Measurements from ENCODE around the gene TMEM267. TPM values are rescaled to one million over a fixed set of nuclear protein-coding genes. Genes with fewer than 3 reads are reported as not detected.

TMEM267 gene
- total and polyA plus RNA-seq, 2 donors (not counting 1 experiment from before 2014, with no cell fraction given) = 11.3 to 15.0 TPM

DNA sequence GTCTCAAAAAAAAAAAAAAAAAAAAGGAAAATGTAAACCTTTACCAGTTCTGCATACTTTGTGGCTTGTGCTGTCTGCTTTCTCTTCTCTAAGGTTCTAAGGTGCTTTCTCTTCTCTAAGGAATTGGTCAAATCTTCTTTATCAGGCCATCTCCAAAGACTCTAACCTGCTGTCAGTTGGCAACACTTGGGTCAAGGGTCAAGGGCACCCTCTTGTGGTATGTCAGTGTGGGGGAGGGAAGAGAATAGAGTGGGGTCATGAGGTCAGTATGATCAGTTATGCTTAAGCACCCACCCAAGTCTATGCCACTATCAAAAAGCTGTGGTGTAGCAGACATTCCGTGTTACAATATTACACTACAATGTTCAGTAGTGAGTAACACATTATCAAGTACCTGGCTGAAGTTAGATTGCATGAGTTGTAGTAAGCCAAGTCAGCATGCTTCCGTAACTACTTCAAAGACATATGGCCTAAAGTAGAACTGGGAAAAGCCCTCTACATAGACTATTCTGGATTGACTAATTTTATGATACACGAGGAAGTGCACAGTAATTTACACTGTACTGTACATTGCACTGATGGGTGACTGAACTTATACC lies 46.5 kb downstream of the TMEM267 start:
- intact Hi-C loops (cut with micrococcal nuclease) = no loop called here
- no peak for TF ChIP-seq EZH2 (IDR thresholded peaks at IDR 0.05; ENCODE audit: borderline replicate concordance, insufficient read depth, low read depth, low read length, poor library complexity, severe bottlenecking)
- TF ChIP-seq, protein P1, sequence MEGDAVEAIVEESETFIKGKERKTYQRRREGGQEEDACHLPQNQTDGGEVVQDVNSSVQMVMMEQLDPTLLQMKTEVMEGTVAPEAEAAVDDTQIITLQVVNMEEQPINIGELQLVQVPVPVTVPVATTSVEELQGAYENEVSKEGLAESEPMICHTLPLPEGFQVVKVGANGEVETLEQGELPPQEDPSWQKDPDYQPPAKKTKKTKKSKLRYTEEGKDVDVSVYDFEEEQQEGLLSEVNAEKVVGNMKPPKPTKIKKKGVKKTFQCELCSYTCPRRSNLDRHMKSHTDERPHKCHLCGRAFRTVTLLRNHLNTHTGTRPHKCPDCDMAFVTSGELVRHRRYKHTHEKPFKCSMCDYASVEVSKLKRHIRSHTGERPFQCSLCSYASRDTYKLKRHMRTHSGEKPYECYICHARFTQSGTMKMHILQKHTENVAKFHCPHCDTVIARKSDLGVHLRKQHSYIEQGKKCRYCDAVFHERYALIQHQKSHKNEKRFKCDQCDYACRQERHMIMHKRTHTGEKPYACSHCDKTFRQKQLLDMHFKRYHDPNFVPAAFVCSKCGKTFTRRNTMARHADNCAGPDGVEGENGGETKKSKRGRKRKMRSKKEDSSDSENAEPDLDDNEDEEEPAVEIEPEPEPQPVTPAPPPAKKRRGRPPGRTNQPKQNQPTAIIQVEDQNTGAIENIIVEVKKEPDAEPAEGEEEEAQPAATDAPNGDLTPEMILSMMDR (IDR thresholded peaks at IDR 0.05) = no peak
- no peaks in the 10 kb centered on the region for H4K20me1 ChIP-seq (ENCODE audit: control insufficient read depth, insufficient read depth, low read length, poor library complexity, severe bottlenecking)
- Mint-ChIP-seq H3K27me3 (no peaks in the 10 kb centered on the region), H3K27ac (no peak overlapping the region), H3K9me3 (ENCODE audit: insufficient read depth) (peaks cover 7% of the 10 kb centered on the region), H3K4me3 (no peak overlapping the region), H3K4me1 (peaks cover 12% of the 10 kb centered on the region)
- DNase-seq = no peak
- H3K36me3 ChIP-seq (replicated peaks in 1 of 2; ENCODE audit: control extremely low read depth in 1 of 2, control insufficient read depth in 1 of 2, extremely low read depth in 1 of 2, insufficient read depth in 2 of 2, low read length in 1 of 2) = no peaks in the 10 kb centered on the region
- H3K27ac ChIP-seq (ENCODE audit: low read length in 2 of 2) = no peak overlapping the region
- H3K4me2 ChIP-seq (replicated peaks; ENCODE audit: low read depth, low read length, poor library complexity, severe bottlenecking) = no peak overlapping the region
- ATAC-seq (ENCODE audit: low read depth) = no peak
- no peaks in the 10 kb centered on the region for H3K79me2 ChIP-seq (ENCODE audit: control insufficient read depth, insufficient read depth, low read length)
- H3K9ac ChIP-seq (ENCODE audit: low read length) = no peak overlapping the region
- CTCF ChIA-PET = no interaction called here
- peaks cover 0 to 7% (median 1%) of the 10 kb centered on the region in 3 donors for H3K9me3 ChIP-seq (ENCODE audit: control extremely low read depth in 1 of 3, control insufficient read depth in 2 of 3, insufficient read depth in 1 of 3, low read length in 2 of 3)
- no peaks in the 10 kb centered on the region for H3K4me1 ChIP-seq (ENCODE audit: control insufficient read depth in 2 of 2, insufficient read depth in 2 of 2, low read length in 2 of 2)
- POLR2A ChIA-PET = no interaction called here
- H3K4me3 ChIP-seq (ENCODE audit: control extremely low read depth in 1 of 5, extremely low read depth in 1 of 5, insufficient read depth in 1 of 5, low read depth in 2 of 5, low read length in 4 of 5) = no peak overlapping the region
- H2AFZ ChIP-seq (ENCODE audit: insufficient read depth, low read depth, low read length, poor library complexity, severe bottlenecking) = no peak overlapping the region
- no peaks in the 10 kb centered on the region for H3K27me3 ChIP-seq (replicated peaks in 1 of 4; ENCODE audit: control extremely low read depth in 1 of 4, control insufficient read depth in 3 of 4, insufficient read depth in 4 of 4, low read length in 3 of 4)
- WGBS (ENCODE audit: insufficient coverage) = 100% methylated on average over 1 of the region's 3 CpGs

- H3K27ac Mint-ChIP-seq = no peak overlapping the region
- Histone ChIP-seq H3K9ac (ENCODE audit: low read length) (no peak overlapping the region), H3K36me3 (replicated peaks in 1 of 2; ENCODE audit: control extremely low read depth in 1 of 2, control insufficient read depth in 1 of 2, extremely low read depth in 1 of 2, insufficient read depth in 2 of 2, low read length in 1 of 2) (no peaks in the 10 kb centered on the region), H3K4me2 (replicated peaks; ENCODE audit: low read depth, low read length, poor library complexity, severe bottlenecking) (no peak overlapping the region), H4K20me1 (ENCODE audit: control insufficient read depth, insufficient read depth, low read length, poor library complexity, severe bottlenecking) (no peaks in the 10 kb centered on the region), H3K79me2 (ENCODE audit: control insufficient read depth, insufficient read depth, low read length) (no peaks in the 10 kb centered on the region), H3K9me3 (ENCODE audit: control extremely low read depth in 1 of 3, control insufficient read depth in 2 of 3, insufficient read depth in 1 of 3, low read length in 2 of 3) (peaks cover 0 to 6% (median 0%) of the 10 kb centered on the region in 3 donors), H3K27me3 (replicated peaks in 1 of 4; ENCODE audit: control extremely low read depth in 1 of 4, control insufficient read depth in 3 of 4, insufficient read depth in 4 of 4, low read length in 3 of 4) (no peaks in the 10 kb centered on the region), H2AFZ (ENCODE audit: insufficient read depth, low read depth, low read length, poor library complexity, severe bottlenecking) (no peak overlapping the region), H3K27ac (ENCODE audit: low read length in 2 of 2) (no peak overlapping the region), H3K4me1 (ENCODE audit: control insufficient read depth in 2 of 2, insufficient read depth in 2 of 2, low read length in 2 of 2) (no peaks in the 10 kb centered on the region), H3K4me3 (ENCODE audit: control extremely low read depth in 1 of 5, extremely low read depth in 1 of 5, insufficient read depth in 1 of 5, low read depth in 2 of 5, low read length in 4 of 5) (no peak overlapping the region)
- no peak for ATAC-seq (ENCODE audit: low read depth)
- DNase-seq = no peak
- intact Hi-C loops (cut with micrococcal nuclease) = no loop called here
- CTCF ChIA-PET = no interaction called here
- peaks cover 2% of the 10 kb centered on the region for H3K9me3 Mint-ChIP-seq (ENCODE audit: insufficient read depth)
- no peaks in the 10 kb centered on the region for H3K27me3 Mint-ChIP-seq
- 100% methylated on average over 2 of the region's 4 CpGs for WGBS (ENCODE audit: insufficient coverage)
- POLR2A ChIA-PET = no interaction called here
- H3K4me3 Mint-ChIP-seq = no peak overlapping the region
- H3K4me1 Mint-ChIP-seq = no peaks in the 10 kb centered on the region
- TF ChIP-seq, protein P1 (IDR thresholded peaks at IDR 0.05) = no peak
- no peak for TF ChIP-seq EZH2 (IDR thresholded peaks at IDR 0.05; ENCODE audit: borderline replicate concordance, insufficient read depth, low read depth, low read length, poor library complexity, severe bottlenecking)
Measured at GRCh38 chr5:43433382-43433781, 50.3 kb downstream of the TMEM267 start.

Measured in B cell (primary cell).